HG03196 (cell line): ENCODE results near the gene ANKH.
A peak's percentile ranks its signal among the peaks of the same experiment; 100 is the strongest.

Experiments
- ATAC-seq: cut with Tn5 transposase; IDR thresholded peaks from one replicate; pipeline ENCODE4 v1.9.1; 2021; ENCODE audit not compliant: unreplicated experiment

Gene ANKH

DNA sequence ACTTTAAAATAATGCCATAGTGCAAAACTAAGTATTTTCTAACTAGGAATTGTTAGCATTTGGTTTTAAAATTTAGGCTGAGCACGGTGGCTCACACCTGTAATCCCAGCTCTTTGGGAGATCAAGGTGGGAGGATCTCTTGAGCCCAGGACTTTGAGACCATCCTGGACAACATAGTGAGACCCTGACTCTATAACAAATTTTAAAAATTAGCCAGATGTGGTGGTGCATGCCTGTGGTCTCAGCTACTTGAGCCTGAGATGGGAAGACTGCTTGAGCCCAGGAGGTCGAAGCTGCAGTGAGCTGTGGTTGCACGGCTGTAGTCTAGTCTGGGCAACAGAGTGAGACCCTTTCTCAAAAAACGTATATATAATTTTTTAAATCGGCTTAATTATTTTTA is 202.2 kb downstream of the ANKH start:
- no peak for ATAC-seq

DNA sequence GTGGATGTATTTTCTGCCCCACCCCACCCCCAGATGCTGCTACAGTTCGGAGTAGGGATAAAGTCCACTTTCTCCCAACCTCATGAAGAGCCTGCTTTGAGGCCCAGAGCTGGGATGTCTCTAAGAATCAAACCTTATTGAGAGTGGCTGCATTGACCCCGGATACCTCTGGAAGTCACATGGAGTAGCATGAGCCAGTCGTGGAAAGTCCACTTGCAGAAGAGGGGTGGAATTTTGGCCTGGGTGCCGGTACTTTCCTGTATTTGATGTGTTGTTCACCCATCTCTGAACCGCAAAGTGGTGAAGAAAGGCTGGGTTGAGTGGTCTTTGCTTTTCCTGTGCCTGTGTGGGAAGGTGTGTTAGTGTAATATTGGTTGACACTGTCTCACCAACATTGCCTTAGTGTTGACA is 203.4 kb downstream of the ANKH start:
- ATAC-seq, result no peak

DNA sequence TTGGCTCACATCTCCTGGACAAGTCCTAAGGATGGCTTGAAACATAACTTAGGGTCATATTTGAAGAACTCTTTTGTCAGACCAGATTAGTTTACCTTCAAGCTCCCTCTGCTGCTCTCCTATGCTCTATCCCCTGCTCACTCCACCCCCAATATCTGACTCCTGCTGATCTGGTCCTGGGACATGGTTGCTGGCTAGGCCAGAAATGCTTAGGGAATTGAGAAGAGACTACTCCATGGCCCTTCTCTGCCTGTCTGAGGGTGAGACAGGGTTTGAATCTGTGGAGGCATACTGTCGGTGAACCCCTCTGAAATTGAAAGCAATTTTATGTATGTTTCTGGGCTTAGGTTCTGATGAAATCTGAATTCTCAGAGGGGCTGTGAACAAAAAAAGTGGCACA is 203.8 kb downstream of the ANKH start:
- no peak for ATAC-seq

DNA sequence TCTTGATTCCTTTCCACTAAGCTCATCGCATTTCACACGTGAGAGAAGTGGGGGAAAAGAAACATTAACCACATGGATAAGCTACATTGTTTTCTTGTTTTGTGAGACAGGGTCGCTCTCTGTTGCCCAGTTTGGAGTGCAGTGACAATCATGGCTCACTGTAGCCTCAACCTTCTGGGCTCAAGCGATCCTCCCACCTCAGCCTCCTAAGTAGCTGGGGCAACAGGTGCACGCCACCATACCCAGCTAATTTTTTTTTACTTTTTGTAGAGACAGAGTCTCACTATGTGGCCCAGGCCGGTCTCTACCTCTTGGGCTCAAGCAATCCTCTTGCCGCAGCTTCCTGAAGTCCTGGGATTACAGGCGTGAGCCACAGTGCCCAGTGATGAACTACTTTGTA is 204.3 kb downstream of the ANKH start:
- ATAC-seq, result no peak

DNA sequence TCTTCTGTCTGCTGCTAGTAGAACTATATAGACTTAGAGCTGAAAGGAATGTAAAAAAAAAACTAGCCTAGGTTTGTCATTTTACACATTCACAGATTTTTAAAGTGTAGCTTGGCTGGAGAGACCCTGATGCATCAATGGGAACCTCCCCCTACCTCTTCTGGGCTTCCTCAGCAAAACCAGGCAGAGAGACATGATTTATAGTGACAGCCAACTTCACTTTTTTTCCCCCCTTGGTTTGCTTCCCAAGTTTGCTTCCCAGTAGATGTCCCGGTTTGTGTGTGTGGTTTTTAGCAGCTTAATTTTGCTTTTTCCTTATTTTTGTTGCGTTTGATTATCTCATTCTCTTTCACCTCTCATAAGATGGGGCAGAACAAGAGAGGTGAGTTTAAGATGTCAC is 205.2 kb downstream of the ANKH start:
- ATAC-seq, result no peak

DNA sequence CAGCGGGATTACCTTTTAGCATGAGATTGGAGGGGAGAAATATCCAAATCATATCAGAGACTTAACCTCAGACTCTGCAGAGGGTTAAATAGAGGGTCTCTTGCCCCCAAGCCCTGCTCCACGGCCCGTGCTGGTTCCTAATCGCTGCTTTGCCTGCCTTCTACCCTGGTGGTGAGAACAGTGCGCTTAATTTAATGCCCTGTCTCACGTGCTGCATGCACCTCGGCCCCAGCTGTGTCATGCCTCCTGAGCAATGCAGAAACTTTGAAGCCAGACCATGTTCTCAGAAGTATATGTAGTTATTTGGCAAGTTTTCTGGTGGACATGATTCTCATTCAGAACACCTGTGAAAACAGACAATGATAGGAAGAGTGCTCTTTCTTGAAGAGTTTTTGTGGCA is 205.6 kb downstream of the ANKH start:
- peak; percentile 30 for ATAC-seq

DNA sequence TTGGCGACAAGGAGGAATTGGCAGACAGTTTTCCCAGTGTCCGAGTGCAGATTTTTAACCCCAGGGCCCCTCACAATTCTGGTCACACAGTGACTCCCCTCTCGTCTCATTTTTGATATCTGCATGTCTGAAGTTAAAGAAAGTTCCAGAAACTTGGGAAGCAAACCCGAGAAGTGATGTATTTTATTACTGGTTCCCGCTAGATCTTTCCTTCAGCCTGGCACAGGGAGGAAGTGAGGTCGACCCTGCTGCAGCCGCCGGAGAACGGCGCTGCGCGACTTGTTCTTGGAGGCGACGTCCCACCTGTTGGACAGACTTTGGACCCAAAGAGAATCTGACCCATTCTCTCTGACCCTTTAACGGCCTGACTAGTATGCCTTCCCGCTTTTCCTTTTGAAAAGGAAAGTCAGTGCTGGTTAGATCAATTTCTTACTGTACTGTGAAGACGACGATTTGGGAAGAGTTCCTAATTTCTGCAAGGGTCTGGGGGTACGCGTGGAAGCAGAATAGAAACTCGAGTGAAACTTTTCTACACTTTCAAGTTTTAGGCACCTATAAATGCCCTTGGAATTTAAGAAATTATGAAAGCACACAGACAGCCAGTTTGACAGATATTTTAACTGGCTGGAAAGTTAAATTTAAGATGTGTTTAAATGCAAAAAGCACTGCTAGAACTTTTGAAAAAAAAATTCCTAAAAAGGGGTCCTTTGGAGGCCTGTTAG is 206.3 kb downstream of the ANKH start:
- ATAC-seq, result no peak

DNA sequence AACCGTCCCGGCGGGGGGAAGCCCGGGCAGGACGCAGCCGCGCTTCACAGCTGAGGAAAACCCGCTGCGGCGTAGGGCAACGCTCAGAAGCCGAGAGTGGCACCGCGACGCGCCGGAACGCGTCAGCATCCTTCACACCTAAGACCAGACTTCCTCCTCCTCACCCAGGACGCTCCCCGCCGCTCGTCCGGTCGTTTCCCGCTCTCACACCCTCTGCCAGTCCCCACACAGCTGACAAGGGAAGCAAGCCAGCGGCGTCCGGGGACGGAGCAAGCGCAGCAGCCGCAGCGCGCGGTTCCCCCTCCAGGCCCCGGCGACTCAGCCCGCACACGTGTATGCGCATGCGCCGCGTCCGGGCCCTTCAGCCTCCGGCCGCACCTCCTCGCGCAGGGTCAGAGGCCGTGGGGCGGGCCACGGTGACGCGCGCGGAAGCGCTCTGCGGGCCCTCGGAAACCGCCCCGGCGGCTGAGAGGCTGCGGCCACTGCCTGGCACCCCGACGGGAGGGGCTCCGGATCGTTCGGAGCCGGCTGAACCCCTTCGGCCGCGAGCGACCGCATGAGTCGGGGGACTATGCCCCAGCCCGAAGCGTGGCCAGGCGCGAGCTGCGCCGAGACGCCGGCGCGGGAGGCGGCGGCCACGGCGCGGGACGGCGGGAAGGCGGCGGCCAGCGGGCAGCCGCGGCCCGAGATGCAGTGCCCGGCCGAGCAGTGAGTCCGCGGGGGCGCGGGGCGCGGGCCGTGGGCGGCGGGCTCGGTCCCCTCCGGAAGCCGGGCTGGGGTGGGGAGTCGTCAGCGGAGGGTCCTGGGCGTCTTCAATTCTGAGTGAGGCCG is 207.1 kb downstream of the ANKH start, which contains the start of gene OTULIN:
TSS of gene OTULIN (plus strand) at position 449 of the 831 bp plus-strand sequence. CDS start at position 557, 108 bp downstream.
- ATAC-seq, result peak; percentile 64

DNA sequence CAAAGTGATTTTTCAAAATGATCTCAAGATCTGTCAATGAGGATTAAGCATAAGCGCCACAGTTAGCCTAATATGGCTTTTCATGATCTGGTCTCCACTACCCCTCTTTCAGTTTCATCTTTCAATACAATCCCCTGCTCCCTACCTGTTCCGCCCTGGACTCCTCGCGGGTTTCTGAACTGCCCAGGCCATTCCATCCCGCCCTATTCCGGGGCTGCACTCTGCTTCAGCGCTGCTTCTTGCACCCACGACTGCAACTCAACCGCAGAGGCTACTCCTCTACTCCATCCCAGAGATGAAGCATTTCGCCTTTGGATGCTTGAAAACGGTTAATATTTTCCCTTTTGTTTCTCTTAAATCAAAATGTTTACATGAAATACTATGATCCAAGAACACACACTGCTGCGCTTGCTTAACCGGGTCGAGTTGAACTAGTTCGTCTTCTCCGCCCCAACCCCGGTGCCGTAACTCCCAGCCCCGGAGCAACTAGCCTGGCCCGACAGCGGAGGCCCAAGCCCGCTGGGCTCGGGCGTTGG is 207.8 kb downstream of the ANKH start:
- ATAC-seq, result no peak

DNA sequence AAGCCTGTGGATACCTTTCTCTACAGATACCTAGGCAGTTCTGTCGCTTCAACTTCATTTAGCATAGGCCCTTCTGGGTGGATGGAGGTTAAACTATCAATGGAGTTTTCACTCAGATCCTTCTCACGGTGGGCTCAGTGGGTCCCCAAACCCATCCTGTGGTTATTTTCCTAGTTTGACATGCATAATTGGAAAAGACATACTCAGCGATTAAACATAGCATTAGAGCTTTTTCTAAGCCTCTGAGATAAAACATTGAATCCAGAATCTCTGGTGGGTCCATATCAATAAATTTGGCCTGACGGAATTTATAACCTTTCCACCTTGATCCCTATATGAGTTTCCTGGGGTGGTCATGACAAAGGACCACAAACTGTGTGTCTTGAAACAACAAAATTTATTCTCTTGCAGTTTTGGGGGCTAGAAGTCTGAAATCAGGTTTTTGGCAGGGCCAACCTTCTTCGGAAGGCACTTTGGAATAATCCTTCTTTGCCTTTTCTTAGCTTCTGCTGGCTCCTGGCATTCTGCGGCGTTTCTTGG is 208.8 kb downstream of the ANKH start:
- ATAC-seq, result no peak

DNA sequence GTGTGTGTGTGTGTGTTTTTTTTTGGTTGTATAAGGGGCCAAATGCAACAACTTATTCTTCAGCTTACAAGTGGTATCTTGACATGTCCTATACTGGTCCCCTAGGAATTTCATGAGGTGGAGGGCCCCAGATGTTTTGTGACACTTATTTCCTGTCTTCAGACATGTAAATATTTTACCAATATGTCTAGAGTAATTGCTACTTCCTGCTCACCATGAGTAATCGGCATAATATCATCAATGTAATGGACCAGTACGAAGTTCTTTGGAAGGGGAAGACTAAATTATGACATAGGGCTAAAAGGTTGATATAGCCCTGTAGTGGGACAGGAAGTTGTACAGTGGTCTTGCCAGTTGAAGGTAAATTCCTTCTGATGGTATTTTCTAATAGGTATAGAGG is 210.7 kb downstream of the ANKH start:
- no peak for ATAC-seq

DNA sequence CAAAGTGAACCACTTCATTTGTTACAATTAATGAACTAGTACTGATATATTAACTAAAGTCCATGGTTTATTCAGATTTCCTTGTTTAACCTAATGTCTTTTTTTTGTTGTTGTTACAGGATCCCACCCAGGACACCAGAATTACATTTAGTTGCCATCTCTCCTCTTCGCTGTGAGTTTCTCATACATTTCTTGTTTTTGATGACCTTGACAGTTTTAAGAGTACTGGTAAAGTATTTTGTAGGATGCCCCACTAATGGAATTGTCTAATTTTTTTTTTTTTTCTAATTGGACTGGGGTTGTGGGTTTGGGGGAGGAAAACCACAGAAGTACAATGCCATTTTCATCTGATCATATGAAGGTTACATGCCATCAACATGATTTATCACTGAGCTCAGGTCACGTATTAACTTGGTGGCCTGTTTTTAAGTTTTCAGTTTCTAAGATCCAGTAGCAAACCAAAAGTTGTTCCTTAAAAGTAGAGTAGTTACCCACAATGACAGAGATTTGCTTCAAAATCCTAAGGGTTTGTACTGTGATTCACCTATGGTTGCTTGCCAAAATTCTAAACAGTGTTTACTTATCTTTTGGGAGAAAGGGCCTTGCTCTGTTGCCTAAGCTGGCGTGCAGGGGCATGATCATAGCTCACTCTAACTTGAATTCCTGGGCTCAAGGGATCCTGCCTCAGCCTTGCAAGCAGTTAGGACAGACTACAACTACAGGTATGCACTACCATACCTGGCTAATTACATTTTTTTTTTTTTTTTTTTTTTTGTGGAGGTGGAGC is 211.6 kb downstream of the ANKH start:
- ATAC-seq, result no peak

DNA sequence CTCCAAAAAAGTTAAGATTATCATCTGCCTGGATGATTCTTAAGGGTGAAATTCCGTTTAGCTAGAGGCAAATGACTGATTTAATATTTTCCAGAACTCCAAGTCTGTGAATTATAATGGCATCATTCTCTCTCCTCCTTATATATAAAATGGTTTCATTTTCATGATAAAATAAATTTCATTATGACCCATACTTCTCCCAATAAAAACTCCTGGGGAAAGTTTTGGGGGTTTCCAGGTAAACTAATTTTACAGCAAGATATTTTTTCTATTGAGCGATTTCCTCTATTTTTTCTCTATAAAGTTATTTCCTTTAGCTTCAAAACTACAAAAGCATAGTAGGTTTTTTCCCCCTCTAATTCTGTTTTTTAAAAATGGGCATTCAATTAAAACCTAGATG is 214.7 kb downstream of the ANKH start:
- ATAC-seq, result no peak

DNA sequence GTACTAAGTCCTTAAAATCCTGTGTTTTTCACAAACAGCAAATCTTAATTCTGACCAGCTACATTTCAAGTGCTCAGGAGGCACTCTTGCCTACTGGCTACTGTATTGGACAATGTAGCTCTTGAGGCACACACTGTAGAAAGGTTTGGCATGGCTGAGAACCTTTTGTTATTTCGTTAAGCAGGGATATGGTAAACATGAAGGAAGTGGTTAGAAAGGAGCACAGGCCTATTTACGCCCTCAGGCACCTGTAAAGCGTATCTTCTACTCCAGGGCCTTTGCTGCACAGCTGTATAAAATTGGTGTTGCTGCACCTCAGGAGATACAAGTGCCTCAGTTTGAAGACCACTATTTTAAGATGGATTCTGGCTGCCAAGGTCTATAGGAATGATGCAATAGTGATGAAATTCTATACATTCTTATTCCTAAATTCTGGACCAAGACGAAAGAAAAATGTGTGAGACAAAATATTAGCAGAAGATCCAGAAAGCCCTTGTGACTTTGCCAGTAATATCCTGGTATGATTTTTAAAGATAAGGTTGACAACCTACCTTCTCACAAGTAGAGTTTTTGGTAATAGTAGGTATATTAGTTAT is 216.3 kb downstream of the ANKH start:
- no peak for ATAC-seq
